NCI-H446 (cell line): ENCODE data around the gene F11R.
A peak's percentile ranks its signal among the peaks of the same experiment; 100 is the strongest.
"Not testable (repeated sequence)": the region's sequence is repeated elsewhere in the genome, so short reads cannot be mapped to it uniquely, and the experiment has no call there.

Experiments used
- DNase-seq, 2 experiments: peaks; one replicate each; lab custom pipeline; 2025; lab: John Stamatoyannopoulos, UW

F11R gene

GRCh38 chr1:161044535-161044907 is 23.6 kb upstream of the F11R start:
- no peak for DNase-seq

GRCh38 chr1:161039546-161039945 is 18.6 kb upstream of the F11R start:
- no peak for DNase-seq

- no peak for DNase-seq
Observed at GRCh38 chr1:161039154-161039545, 18.2 kb upstream of the F11R start.

GRCh38 chr1:161038523-161039153 is 17.7 kb upstream of the F11R start, which contains the start of gene TSTD1:
TSS of gene TSTD1 (minus strand) at chr1:161038964. CDS start at chr1:161038889, 75 bp downstream.
- peak in 1 of 2 experiments; percentile 68 for DNase-seq

GRCh38 chr1:161037661-161038522 is 16.9 kb upstream of the F11R start:
- no peak for DNase-seq

GRCh38 chr1:161033751-161034150 is 12.8 kb upstream of the F11R start:
- DNase-seq: no peak

GRCh38 chr1:161032409-161032808 is 11.5 kb upstream of the F11R start:
- no peak for DNase-seq

- DNase-seq: no peak
Observed at GRCh38 chr1:161031874-161032273, 10.9 kb upstream of the F11R start.

GRCh38 chr1:161029466-161029865 is 8.5 kb upstream of the F11R start:
- DNase-seq: not testable (repeated sequence)

- not testable (repeated sequence) for DNase-seq
Observed at GRCh38 chr1:161026954-161027353, 6.0 kb upstream of the F11R start.

- DNase-seq: not testable (repeated sequence)
Observed at GRCh38 chr1:161022432-161022831, 1.5 kb upstream of the F11R start.

GRCh38 chr1:161021970-161022353 is 1.0 kb upstream of the F11R start:
- no peak for DNase-seq

GRCh38 chr1:161021165-161021969 is 415 bp upstream of the F11R start:
- no peak for DNase-seq

- no peak for DNase-seq
Observed at GRCh38 chr1:161019751-161020495, 1.0 kb downstream of the F11R start.

GRCh38 chr1:161019111-161019660 is 1.8 kb downstream of the F11R start:
- DNase-seq: not testable (repeated sequence)

GRCh38 chr1:161018631-161018930 is 2.4 kb downstream of the F11R start:
- no peak for DNase-seq

- no peak for DNase-seq
Observed at GRCh38 chr1:161017756-161018630, 3.0 kb downstream of the F11R start.

GRCh38 chr1:161017181-161017580 is 3.8 kb downstream of the F11R start:
- DNase-seq: not testable (repeated sequence)

- DNase-seq: not testable (repeated sequence)
Observed at GRCh38 chr1:161016683-161017082, 4.3 kb downstream of the F11R start.

- DNase-seq: no peak
Observed at GRCh38 chr1:161013488-161014230, 7.3 kb downstream of the F11R start.
